ENCODE data around the gene KCNH1. TPM values are rescaled to one million over a fixed set of nuclear protein-coding genes. Genes with fewer than 3 reads are reported as not detected.

Gene KCNH1
- total and polyA plus RNA-seq, 4 donors = not detected

DNA sequence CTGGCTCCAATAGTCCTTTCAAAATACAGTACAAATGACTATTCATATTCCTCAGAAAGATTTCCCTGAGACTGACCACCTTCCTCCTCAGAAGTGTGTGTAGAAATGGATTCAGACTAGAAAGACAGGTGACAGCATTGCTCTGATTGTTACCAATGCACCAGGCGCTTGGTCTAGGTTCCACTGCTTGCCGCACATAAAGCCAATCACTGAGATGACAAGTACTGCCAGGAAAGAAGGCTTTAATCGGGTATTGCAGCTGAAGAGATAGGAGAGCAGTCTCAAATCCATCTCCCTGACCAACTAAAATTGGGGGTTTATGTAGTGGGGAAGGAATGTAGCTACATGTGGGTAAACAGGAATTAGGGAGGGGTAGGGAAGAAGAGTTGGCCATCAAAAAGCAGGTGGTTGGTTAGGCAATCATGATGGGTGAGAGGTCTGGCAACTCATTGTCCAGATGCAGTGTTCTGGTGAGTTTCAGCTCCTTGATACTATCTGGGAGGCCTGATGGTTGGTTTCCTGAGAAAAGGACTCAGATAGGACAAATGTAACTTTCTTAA, 98.0 kb downstream of the KCNH1 start:
- TF ChIP-seq EGR1 (IDR thresholded peaks at IDR 0.05; ENCODE audit: low read depth in 2 of 2) = no peak
- no peak for TF ChIP-seq TAF1 (conservative IDR thresholded peaks at IDR 0.05)
- no peak for TF ChIP-seq GABPA (IDR thresholded peaks at IDR 0.05 in 1 of 2, conservative IDR thresholded peaks at IDR 0.05 in 1 of 2)
- no peak for TF ChIP-seq RXRA (IDR thresholded peaks at IDR 0.05)
- no peak for TF ChIP-seq HNF4A (conservative IDR thresholded peaks at IDR 0.05)
- no peak for TF ChIP-seq YY1 (IDR thresholded peaks at IDR 0.05)
- TF ChIP-seq FOXA1 (IDR thresholded peaks at IDR 0.05) = no peak
- no peak for TF ChIP-seq FOXA2 (IDR thresholded peaks at IDR 0.05)
- Histone ChIP-seq H3K9ac (ENCODE audit: low read depth in 1 of 2, low read length in 2 of 2) (no peak overlapping the region), H3K9me3 (ENCODE audit: control insufficient read depth in 4 of 4, low read length in 3 of 4) (peaks cover 0 to under 1% (median 0%) of the 10 kb centered on the region in 4 donors), H3K36me3 (ENCODE audit: control insufficient read depth in 4 of 4, insufficient read depth in 3 of 4, low read depth in 1 of 4, low read length in 3 of 4) (no peaks in the 10 kb centered on the region), H3K4me1 (ENCODE audit: control insufficient read depth in 4 of 4, insufficient read depth in 4 of 4, low read length in 3 of 4) (no peaks in the 10 kb centered on the region), H3K4me3 (ENCODE audit: low read depth in 1 of 3, low read length in 3 of 3) (no peak overlapping the region), H3K27me3 (ENCODE audit: control insufficient read depth in 4 of 4, insufficient read depth in 4 of 4, low read length in 3 of 4) (no peaks in the 10 kb centered on the region), H3K27ac (ENCODE audit: low read depth in 1 of 2, low read length in 2 of 2) (no peak overlapping the region)
- 83% methylated on average over 3 of the region's 3 CpGs for WGBS
- DNase-seq (ENCODE audit: low spot score) = no peak

DNA sequence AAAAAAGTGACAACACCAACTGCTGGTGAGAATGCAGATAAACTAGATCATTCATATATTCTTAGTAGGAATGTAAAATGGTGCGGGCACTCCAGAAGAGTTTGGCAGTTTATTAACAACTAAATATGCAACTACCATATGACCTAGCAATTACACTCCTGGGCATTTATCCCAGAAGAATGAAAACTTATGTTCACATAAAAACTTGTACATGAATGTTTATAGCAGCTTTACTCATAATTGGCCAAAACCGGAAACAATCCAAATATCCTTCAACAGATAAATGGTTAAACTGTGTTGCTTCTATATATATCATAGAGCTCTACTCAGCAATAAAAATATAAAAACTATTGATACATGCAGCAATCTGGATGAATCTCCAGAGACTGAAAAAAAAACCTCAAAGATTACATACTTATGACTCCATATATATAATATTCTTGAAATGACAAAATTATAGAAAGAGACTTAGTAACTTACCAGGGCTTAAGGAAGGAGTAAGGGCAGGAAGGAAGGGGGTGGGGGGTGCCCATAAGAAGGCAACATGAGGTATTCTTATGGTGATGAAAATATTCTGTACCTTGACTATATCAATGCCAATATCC, 99.9 kb downstream of the KCNH1 start:
- H3K4me1 ChIP-seq (ENCODE audit: control insufficient read depth in 4 of 4, insufficient read depth in 4 of 4, low read length in 3 of 4) = no peaks in the 10 kb centered on the region
- no peaks in the 10 kb centered on the region for H3K36me3 ChIP-seq (ENCODE audit: control insufficient read depth in 4 of 4, insufficient read depth in 3 of 4, low read depth in 1 of 4, low read length in 3 of 4)
- H3K27me3 ChIP-seq (ENCODE audit: control insufficient read depth in 4 of 4, insufficient read depth in 4 of 4, low read length in 3 of 4) = no peaks in the 10 kb centered on the region
- no peak overlapping the region for H3K4me3 ChIP-seq (ENCODE audit: low read depth in 1 of 3, low read length in 3 of 3)
- H3K9ac ChIP-seq (ENCODE audit: low read depth in 1 of 2, low read length in 2 of 2) = no peak overlapping the region
- H3K27ac ChIP-seq (ENCODE audit: low read depth in 1 of 2, low read length in 2 of 2) = no peak overlapping the region
- H3K9me3 ChIP-seq (ENCODE audit: control insufficient read depth in 4 of 4, low read length in 3 of 4) = no peaks in the 10 kb centered on the region
- 94% methylated on average over 2 of the region's 2 CpGs for WGBS
- no peak for TF ChIP-seq RAD21 (IDR thresholded peaks at IDR 0.05)
- no peak for TF ChIP-seq FOXA1 (IDR thresholded peaks at IDR 0.05)
- TF ChIP-seq FOXA2 (IDR thresholded peaks at IDR 0.05) = no peak
- TF ChIP-seq, protein P1, sequence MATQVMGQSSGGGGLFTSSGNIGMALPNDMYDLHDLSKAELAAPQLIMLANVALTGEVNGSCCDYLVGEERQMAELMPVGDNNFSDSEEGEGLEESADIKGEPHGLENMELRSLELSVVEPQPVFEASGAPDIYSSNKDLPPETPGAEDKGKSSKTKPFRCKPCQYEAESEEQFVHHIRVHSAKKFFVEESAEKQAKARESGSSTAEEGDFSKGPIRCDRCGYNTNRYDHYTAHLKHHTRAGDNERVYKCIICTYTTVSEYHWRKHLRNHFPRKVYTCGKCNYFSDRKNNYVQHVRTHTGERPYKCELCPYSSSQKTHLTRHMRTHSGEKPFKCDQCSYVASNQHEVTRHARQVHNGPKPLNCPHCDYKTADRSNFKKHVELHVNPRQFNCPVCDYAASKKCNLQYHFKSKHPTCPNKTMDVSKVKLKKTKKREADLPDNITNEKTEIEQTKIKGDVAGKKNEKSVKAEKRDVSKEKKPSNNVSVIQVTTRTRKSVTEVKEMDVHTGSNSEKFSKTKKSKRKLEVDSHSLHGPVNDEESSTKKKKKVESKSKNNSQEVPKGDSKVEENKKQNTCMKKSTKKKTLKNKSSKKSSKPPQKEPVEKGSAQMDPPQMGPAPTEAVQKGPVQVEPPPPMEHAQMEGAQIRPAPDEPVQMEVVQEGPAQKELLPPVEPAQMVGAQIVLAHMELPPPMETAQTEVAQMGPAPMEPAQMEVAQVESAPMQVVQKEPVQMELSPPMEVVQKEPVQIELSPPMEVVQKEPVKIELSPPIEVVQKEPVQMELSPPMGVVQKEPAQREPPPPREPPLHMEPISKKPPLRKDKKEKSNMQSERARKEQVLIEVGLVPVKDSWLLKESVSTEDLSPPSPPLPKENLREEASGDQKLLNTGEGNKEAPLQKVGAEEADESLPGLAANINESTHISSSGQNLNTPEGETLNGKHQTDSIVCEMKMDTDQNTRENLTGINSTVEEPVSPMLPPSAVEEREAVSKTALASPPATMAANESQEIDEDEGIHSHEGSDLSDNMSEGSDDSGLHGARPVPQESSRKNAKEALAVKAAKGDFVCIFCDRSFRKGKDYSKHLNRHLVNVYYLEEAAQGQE (IDR thresholded peaks at IDR 0.05) = no peak
- TF ChIP-seq, protein P2, sequence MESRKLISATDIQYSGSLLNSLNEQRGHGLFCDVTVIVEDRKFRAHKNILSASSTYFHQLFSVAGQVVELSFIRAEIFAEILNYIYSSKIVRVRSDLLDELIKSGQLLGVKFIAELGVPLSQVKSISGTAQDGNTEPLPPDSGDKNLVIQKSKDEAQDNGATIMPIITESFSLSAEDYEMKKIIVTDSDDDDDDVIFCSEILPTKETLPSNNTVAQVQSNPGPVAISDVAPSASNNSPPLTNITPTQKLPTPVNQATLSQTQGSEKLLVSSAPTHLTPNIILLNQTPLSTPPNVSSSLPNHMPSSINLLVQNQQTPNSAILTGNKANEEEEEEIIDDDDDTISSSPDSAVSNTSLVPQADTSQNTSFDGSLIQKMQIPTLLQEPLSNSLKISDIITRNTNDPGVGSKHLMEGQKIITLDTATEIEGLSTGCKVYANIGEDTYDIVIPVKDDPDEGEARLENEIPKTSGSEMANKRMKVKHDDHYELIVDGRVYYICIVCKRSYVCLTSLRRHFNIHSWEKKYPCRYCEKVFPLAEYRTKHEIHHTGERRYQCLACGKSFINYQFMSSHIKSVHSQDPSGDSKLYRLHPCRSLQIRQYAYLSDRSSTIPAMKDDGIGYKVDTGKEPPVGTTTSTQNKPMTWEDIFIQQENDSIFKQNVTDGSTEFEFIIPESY (IDR thresholded peaks at IDR 0.05) = no peak
- TF ChIP-seq JUND (IDR thresholded peaks at IDR 0.05) = no peak
- TF ChIP-seq, protein P3, sequence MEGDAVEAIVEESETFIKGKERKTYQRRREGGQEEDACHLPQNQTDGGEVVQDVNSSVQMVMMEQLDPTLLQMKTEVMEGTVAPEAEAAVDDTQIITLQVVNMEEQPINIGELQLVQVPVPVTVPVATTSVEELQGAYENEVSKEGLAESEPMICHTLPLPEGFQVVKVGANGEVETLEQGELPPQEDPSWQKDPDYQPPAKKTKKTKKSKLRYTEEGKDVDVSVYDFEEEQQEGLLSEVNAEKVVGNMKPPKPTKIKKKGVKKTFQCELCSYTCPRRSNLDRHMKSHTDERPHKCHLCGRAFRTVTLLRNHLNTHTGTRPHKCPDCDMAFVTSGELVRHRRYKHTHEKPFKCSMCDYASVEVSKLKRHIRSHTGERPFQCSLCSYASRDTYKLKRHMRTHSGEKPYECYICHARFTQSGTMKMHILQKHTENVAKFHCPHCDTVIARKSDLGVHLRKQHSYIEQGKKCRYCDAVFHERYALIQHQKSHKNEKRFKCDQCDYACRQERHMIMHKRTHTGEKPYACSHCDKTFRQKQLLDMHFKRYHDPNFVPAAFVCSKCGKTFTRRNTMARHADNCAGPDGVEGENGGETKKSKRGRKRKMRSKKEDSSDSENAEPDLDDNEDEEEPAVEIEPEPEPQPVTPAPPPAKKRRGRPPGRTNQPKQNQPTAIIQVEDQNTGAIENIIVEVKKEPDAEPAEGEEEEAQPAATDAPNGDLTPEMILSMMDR (IDR thresholded peaks at IDR 0.05; ENCODE audit: low read depth, low read length, missing input control) = no peak
- TF ChIP-seq RXRA (IDR thresholded peaks at IDR 0.05) = no peak
- TF ChIP-seq HNF4G (IDR thresholded peaks at IDR 0.05) = no peak
- TF ChIP-seq SP1 (IDR thresholded peaks at IDR 0.05) = no peak
- TF ChIP-seq EGR1 (IDR thresholded peaks at IDR 0.05; ENCODE audit: low read depth in 2 of 2) = no peak
- TF ChIP-seq NR2F2 (IDR thresholded peaks at IDR 0.05) = no peak
- TF ChIP-seq GABPA (IDR thresholded peaks at IDR 0.05 in 1 of 2, conservative IDR thresholded peaks at IDR 0.05 in 1 of 2) = no peak
- TF ChIP-seq, protein P4, sequence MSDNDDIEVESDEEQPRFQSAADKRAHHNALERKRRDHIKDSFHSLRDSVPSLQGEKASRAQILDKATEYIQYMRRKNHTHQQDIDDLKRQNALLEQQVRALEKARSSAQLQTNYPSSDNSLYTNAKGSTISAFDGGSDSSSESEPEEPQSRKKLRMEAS (IDR thresholded peaks at IDR 0.05) = no peak
- DNase-seq (ENCODE audit: low spot score) = no peak
